C4-2B (cell line): ENCODE results near the gene PAMR1.

Source experiments
- ZFX ChIP-seq: fragments of 450-650 bp; IDR thresholded peaks from 2 replicates; pipeline ENCODE4 v1.6.1; 2017
- TF ChIP-seq, protein P1 (sequence below): fragments of 450-650 bp; conservative IDR thresholded peaks from 2 replicates; pipeline ENCODE4 v1.5.1; 2017; ENCODE audit warnings: mild to moderate bottlenecking

GRCh38 chr11:35558513-35558912 lies 33.1 kb upstream of the PAMR1 start:
- TF ChIP-seq, protein P1, sequence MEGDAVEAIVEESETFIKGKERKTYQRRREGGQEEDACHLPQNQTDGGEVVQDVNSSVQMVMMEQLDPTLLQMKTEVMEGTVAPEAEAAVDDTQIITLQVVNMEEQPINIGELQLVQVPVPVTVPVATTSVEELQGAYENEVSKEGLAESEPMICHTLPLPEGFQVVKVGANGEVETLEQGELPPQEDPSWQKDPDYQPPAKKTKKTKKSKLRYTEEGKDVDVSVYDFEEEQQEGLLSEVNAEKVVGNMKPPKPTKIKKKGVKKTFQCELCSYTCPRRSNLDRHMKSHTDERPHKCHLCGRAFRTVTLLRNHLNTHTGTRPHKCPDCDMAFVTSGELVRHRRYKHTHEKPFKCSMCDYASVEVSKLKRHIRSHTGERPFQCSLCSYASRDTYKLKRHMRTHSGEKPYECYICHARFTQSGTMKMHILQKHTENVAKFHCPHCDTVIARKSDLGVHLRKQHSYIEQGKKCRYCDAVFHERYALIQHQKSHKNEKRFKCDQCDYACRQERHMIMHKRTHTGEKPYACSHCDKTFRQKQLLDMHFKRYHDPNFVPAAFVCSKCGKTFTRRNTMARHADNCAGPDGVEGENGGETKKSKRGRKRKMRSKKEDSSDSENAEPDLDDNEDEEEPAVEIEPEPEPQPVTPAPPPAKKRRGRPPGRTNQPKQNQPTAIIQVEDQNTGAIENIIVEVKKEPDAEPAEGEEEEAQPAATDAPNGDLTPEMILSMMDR = no peak
- no peak for TF ChIP-seq ZFX
